HL-60/S4 treated with retinoic acid at 250 ng/mL for 4 days and 3 days (cell line): ENCODE results near the gene TADA2A.
"Not testable (repeated sequence)": the region's sequence is repeated elsewhere in the genome, so short reads cannot be mapped to it uniquely, and the experiment has no call there.

Experiments
- in situ Hi-C: fragments of 300-500 bp; cut with MboI; formaldehyde crosslinking; loops from 2 replicates; pipeline ENCODE4 v1.7.0; 2022; ENCODE audit warnings: low sequenced_read_pairs

TADA2A gene

DNA sequence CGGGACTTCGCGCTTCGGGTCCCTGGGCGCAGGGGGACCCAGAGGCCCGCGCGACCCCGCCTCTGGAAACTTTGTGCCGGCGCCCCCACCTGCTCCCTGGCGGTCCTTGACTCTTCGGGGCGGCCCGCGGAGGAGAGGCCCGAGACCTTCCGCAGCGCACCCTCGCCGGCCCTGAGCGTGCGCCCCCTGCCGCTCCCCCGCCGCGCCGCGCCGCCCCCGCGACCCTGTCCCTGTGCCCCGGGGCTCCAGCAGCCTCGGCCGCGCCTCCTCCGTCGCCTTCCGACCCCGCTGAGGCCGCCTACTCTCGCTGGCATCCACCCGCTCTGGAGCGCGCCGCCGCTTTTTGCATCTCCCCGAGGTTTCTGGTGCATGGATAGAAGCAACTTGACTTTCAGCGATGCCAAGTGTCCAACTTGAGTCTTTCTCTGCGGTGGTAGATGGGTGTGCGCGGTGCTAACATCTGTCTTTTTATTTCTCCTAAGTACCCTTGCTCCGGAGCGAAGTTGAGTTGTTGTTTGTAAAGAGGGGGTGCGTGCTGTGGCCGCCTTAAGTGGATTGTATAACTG is 83.4 kb downstream of the TADA2A start:
- in situ Hi-C loops, result no loop called here

DNA sequence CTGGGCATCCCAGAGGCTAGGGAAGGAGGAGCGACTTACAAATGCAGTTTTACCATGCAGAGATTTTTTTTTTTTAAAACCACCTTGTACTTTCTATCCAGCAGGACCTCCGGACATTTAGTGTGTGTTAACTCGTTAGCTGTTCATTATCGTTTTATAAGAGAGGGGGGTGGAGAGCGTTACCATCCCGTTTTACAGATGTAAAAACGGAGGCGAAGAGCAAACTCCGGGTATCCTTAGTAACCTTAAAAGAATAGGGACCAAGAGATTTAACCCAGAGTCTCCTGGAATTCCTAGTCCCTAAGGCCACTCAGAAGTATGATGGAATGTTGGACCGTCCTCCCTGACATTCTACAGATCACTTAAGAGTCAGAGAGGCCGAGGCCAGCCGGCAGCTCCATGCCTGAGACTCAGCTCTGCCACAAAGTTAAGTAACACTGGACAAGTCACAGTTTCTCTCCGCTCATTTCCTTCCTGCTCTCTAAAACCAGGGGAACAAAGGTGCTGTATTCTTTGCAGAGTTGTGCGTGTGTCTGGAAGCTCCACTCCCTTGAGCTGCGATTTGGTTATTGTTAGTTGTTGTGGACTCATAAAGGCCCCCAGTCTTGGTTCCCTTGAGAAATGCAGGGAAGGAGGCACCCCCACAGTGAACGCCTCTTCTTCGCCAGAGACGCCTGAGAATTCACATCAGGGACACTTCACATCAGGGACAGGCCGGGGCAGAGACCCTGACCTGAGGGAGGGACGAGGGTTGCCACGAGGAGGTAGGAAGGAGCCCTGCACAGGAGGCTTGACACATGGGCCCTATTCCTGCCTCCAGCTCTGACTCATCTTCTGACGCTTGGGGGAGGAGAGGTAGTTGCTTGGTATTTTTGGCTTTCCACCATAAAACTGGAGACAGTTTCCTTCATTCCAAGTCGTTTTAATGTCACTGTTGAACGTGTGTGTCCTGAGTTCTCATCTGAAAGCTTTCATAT is 84.2 kb downstream of the TADA2A start:
- in situ Hi-C loops, result no loop called here

- in situ Hi-C loops, result no loop called here
Measured at GRCh38 chr17:37492167-37492566, 85.5 kb downstream of the TADA2A start.

GRCh38 chr17:37493249-37494027 is 86.8 kb downstream of the TADA2A start:
- in situ Hi-C loops, result no loop called here

GRCh38 chr17:37494401-37494831 is 87.7 kb downstream of the TADA2A start:
- in situ Hi-C loops, result no loop called here

DNA sequence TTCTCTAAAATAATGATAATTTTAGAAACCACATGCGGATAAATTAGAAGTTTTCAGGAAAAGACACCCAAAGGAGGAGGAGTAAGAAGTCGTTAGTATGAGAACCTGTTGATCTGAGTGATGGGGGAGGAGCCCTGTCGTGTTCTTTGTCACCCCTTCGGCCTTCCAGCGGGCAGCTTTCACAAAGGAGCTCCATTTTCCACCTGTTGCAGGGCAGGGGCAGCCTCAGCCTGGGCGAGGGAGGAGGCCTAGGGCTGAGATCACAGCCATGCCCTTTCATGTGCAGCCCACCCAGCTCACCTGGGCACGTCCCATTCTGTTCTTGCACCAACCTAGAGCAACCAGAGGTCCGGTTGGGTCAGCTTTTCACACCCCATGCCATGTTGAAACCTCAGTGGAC is 88.3 kb downstream of the TADA2A start:
- in situ Hi-C loops, result no loop called here

DNA sequence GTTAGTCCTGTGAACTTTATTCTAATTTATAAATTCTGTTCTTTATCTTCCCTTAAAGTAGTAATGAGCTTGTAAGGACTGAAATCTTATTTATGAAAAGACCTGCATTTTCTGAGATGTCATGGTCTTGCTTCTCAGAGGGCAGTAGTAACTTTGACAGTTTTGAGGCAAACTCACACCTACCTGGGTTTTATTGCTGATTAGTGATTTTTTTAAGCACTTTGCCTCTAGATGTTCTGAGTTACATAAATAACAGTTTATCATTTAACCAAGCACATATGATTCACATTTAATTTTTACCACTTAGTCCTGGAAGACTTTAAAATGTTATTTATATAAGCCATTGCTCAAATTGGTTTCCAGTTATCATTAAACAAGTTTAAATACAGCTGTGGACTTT is 93.7 kb downstream of the TADA2A start:
- in situ Hi-C loops, result no loop called here

- in situ Hi-C loops, result no loop called here
Measured at GRCh38 chr17:37502009-37502936, 95.6 kb downstream of the TADA2A start.

GRCh38 chr17:37503148-37503547 is 96.5 kb downstream of the TADA2A start:
- in situ Hi-C loops, result no loop called here

DNA sequence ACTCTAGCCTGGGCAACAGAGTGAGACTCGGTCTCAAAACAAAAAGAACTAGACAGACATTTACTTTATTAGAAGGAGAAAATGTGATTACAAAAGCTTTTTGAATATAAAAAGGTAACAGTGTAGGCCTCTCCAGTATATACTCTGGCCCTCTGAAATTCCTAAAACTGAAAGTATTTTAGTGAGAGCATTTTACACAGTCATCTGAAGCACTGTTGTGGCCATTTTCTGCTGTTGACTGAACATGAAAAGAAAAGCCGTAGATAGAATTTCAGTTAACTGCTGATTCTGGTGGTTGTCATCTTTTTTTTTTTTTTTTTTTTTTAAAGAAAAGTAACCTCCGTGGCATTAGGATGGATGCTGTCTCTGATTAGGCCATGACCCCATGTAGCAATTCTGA is 98.6 kb downstream of the TADA2A start:
- in situ Hi-C loops, result no loop called here

DNA sequence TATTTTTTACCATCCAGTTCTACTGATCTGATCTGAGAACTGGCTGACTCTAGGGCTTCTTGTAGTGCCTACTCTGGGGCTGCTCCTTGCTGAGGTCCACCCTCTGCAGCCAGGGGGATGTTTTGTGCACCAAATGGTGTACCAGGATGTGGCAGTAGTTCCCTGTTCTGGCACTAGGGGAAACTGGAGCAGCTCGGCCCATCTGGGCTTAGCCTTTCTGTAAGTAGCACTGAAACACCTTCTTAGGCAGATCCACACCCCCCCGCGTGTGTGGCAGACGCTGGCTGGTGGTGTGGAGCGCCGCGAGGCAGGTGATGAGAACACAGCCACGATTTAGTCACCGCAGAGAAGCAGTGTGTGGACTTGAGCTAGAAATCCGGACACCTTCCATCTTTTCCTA is 100.0 kb downstream of the TADA2A start:
- in situ Hi-C loops, result no loop called here

GRCh38 chr17:37507111-37507510 is 100.4 kb downstream of the TADA2A start:
- in situ Hi-C loops, result no loop called here

GRCh38 chr17:37510056-37510455 is 103.4 kb downstream of the TADA2A start:
- in situ Hi-C loops, result no loop called here

- in situ Hi-C loops, result not testable (repeated sequence)
Measured at GRCh38 chr17:37511642-37512041, 105.0 kb downstream of the TADA2A start.

GRCh38 chr17:37512442-37513068 is 105.9 kb downstream of the TADA2A start:
- in situ Hi-C loops, result no loop called here

DNA sequence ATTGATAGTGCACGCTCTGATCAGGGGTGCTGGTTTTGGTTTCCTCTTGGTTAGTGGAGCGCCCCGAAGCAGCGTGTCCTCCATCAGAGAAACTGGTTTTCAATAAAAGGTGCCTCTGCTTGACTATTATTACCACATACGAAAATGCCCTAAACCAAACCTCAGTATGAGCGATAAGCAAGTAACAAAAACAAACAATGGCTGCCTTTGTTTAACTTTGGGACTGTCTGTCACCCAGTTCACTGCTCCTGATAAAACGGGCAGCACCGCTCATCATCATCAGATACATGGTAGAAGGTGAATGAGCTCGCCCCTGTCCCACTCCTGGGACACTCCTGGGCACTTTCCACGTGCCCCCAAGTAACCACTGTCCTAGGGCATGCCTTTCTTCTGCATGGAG is 107.0 kb downstream of the TADA2A start:
- in situ Hi-C loops, result no loop called here

DNA sequence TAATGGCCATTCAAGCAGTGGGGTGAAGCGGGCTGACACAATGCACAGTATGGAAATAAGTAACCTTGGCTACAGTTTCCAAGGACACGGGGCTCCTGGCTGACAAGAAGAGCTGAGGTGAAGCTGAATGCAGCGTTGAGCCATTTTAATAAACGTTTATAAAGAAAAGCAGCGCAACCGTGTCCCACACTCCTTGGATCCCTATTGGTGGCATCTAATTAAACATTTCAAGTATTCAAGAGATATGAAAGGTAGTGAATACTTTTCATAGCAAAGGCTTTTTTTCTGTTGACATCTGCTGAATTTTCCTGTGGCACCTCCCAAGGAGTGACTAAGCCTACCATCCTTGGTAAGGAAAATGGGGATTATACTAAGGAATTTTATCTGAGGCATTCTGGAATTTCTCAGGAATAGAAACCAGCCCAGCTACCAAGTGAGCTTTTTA is 109.5 kb downstream of the TADA2A start:
- in situ Hi-C loops, result no loop called here

- in situ Hi-C loops, result no loop called here
Measured at GRCh38 chr17:37517881-37518280, 111.2 kb downstream of the TADA2A start.

GRCh38 chr17:37518826-37519225 is 112.1 kb downstream of the TADA2A start:
- in situ Hi-C loops, result no loop called here
